DMS153 (cell line): ENCODE measurements around the gene ARL8B.
A peak's percentile ranks its signal among the peaks of the same experiment; 100 is the strongest.

Source experiments
- DNase-seq: peaks from one replicate; lab custom pipeline; 2025; lab: John Stamatoyannopoulos, UW

ARL8B gene

DNA sequence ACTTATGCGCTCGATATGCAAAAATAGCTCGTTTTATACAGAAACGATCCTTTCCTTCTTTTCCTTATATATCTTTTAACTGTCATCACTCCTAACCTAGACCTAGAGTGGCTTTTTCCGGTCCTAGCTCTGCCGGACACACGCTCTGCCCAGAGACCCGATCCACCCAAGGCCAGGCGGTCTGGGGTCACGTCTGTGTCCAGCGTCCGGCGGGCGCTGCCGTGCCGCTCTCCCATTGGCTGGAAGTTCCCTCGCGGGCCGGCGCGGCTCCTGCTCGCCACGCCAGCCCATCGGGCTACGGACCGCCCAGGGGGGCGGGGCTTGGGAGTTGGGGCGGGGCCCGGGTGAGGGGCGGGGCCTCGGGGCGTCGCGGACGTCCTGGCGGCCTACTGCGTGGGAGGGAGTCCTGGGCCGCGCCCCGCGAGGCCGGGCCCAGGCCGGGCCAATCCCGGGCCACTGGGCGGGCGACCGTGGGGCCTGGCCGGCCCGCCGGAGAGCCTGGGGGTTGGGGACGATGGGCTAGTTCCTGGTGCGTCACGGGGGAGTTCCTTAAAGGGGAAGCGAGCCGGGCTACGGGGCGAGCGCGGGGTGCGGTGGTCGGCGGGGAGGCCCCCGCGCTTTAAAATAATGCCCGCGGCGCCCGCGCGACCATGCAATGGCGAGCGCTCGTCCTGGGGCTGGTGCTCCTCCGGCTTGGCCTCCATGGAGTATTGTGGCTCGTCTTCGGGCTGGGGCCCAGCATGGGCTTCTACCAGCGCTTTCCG is 65.2 kb downstream of the ARL8B start, which contains the start of gene EDEM1:
TSS of gene EDEM1 (plus strand) at position 552 of the 764 bp plus-strand sequence. CDS start at position 651, 99 bp downstream.
- peak; percentile 64 for DNase-seq

DNA sequence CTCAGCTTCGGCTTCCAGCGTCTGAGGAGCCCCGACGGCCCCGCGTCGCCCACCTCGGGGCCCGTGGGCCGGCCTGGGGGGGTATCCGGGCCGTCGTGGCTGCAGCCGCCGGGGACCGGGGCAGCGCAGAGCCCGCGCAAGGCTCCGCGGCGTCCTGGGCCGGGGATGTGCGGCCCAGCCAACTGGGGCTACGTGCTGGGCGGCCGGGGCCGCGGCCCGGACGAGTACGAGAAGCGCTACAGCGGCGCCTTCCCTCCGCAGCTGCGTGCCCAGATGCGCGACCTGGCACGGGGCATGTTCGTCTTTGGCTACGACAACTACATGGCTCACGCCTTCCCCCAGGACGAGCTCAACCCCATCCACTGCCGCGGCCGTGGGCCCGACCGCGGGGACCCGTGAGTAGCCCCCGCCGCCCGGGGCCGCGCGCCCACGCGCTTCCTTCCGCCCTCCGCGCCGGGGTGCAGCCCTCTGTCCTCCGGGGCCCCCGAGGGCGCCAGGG is 65.9 kb downstream of the ARL8B start:
- no peak for DNase-seq

DNA sequence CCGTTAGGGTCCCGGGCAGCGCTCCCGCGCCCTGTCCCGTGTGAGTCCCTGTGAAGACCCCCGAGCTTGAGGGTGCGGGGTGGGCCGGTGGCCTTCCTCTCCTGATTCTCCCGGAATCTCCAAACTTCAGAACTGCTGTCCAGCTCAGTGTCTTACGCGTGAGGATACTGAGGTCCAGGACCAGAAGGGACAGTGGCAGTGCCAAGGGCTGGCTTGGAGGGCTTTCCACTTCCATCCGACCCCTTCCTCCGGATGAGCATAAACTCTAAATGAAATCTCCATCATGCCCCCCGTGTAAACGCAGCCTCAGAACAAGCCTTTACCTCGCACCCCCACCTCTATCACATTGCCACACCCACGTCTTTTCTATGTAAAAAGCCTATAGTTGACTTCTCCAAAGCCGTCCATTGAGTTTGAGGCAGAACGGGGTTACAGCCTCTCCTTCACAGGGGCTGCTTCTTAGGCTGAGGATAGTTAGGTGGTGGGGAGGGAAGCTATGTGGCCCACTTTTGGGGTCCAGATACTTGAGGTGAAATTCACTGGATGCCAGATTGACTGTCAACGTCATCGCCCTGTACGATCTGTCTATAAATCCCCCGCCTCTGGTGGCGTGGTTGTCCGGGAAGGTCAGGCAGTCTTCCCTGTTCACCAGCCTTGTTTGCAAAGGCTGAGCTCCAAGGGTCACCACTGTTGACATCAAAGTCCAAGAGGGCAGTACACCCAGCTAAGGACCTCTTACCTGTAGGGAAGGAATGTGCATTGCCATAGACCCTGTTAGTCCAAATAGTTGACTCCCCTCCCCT is 66.5 kb downstream of the ARL8B start:
- no peak for DNase-seq

DNA sequence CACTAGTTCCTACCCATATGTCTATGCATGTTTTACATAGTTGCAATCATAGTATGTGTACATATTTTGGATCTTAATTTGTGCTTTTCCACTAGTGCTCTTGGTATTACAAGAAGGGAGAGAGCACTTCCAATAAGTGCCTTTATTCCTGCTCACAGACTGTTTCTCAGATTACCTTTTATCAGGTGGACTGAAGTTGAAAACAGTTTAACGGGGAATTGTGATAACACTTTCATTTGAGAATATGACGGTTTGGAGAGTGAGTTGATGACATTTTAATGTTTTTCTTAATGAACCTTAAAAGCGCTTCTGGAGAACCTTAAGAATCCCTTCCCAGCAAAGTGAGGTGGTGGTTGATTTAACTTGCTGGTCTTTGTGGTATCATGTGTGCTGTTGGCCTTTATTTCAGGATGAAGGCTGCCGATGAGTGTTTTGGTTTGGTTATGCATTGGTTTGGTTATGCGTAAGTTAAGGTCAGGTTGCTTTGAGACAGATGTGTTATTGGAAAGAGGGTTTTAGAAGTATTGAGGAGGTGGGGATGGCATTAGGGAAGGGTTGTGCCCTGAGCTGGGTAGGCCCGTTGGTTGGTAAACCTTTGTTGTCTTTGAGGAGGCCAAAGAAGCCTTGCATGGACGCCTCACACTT is 68.2 kb downstream of the ARL8B start:
- no peak for DNase-seq

DNA sequence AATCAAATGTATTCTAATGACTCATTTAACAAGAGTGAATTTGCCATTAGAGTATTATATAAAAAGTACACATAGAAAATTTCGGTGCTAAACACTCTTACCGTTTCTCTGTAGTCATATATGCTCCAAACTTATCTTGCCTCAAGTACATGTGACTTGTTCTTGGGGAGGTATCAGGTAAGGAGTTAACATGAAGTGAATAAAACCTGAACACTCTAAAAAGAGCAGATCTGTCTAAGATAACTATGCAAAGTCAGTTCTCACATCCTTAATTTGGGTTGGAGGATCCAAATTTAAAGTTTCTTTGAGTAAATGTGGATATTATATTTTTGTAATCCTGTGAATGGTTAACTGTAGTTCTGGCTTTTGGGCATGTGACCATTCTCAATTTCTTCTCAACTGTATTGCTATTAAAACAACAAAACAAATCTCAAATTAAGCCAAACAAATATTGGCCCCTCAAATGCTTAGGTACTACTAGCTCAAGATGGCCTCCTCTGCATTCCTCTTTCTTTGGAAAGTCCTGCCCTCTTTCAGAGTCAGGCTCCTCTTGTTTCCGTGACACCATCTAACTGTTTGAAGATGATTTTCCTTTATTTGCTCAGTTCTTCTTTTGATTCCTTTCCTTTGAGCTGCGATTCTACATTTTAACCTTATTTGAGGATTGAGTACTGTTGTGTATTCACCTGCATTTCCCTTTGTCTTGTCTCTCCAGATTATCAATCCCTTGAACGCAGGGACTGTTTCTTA is 69.6 kb downstream of the ARL8B start:
- DNase-seq = no peak

DNA sequence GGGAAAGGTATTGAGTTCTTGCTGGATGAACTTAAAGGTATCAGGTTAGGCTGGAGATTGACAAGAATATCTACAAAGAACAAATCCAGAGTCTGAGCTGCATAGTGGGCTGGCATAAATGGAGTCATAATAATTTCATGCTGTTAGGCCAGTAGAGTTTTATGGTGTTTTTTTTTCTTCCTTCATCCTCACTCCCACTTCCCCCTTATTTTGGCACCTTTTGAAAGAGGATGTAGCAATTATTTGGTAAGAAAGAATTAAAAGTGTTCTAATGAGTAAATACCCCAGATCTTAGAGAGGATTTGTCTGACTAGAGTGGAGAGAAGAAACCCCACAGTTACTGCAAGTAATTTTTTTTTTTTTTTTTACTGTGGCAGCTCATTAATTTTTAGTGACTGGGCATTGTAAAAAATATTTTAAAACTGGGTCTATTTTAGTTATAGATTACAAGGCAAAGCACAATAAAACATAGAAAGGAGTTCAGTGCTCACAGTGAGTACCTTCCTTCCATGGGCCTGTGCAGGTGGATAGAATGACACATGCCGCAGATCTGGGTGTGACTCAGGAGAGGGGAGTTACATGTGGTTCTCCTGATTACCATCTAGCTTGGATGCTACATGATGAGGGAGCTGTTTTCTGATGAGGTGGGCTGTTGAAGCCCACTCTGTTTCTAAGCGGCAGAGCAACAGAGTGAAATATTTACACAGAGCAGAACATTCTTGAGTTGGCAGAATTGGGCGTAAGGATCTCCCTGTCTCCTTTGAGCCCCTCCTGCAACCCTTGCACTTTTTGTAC is 70.7 kb downstream of the ARL8B start:
- DNase-seq = no peak

DNA sequence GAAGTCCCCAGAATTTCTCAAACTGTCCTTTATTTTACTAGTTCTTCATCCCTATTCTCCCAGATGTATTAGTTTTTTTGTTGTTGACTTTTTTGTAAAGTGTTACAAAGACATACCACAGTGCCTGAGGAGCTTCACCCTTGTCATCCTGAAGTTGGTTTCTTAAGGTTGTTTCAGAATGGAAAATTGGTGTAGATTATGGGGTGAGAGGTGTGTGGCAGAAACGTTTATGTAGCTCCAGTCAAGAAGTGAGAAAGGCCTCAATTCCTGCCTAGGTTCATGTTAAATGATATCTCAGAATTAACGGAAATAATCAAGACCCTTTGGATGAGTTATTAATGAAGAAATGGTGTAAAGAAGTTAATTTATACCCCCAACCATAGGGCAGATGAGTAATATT is 72.2 kb downstream of the ARL8B start:
- DNase-seq = no peak

DNA sequence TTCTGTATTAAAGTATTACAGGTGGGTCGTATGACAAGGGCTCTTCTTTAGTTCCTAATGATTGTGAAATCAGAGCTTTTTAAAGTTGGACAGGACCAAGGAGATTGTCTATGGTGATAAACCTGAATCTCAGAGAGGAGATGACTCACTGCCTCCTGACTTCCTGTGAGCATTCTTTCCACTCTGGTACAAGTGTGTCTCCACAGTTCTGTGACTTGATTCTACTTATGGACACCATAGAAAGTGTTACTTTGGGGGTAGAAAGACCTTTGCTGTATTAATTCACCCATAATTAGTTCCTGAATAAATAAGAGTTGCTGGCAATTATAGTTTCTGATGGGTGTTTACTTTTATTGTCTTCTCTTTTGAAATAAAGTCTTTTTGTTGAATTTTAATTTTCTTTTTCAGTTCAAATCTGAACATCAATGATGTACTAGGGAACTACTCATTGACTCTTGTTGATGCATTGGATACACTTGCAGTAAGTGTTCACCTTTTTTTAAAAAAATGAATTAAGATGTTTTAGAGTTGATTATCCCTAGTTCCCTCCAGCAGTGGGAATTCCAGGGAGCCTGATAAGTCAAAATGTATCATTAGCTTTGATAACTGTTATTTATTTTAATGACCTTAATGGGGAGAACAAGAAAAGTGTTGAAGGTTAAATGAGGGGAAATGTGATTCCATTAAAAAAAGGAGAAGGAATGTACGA is 72.9 kb downstream of the ARL8B start:
- DNase-seq = no peak

DNA sequence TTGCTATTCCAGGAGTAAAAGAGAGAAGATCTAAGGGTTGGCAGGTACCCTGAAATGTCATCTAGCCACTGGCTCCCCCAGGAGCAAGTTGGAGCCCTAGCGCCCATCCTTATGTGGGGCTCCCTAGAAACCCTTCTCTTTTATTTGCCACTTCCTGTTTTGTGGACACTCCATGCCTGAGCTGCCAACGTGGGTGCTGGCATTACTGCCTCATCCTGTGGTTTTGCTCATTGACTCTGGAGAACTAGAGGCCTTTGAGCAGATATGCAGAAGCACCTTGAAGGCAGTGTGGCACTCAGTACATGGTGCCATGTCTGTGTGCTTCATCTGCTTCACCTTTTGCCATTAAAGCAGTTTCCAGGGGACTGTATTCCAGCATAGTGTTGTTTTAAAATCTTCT is 73.5 kb downstream of the ARL8B start:
- DNase-seq = no peak

DNA sequence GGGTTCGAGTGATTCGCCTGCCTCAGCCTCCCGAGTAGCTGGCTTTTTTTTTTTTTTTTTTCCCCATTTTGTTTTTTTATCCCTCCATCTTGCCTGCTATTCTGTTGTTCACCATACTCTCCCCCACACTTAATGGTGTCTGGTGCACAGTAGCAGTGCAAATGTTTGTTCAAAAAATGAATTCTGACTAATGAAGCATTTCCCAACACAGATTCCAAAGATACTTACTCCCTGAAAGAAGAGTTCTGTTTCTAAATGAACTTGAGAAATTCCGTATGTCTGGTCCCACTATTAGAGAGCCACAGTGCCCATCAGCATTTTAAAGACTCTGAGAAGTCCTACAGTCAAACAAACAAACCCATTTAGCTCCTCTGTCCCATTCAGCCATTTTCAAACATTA is 74.9 kb downstream of the ARL8B start:
- no peak for DNase-seq

DNA sequence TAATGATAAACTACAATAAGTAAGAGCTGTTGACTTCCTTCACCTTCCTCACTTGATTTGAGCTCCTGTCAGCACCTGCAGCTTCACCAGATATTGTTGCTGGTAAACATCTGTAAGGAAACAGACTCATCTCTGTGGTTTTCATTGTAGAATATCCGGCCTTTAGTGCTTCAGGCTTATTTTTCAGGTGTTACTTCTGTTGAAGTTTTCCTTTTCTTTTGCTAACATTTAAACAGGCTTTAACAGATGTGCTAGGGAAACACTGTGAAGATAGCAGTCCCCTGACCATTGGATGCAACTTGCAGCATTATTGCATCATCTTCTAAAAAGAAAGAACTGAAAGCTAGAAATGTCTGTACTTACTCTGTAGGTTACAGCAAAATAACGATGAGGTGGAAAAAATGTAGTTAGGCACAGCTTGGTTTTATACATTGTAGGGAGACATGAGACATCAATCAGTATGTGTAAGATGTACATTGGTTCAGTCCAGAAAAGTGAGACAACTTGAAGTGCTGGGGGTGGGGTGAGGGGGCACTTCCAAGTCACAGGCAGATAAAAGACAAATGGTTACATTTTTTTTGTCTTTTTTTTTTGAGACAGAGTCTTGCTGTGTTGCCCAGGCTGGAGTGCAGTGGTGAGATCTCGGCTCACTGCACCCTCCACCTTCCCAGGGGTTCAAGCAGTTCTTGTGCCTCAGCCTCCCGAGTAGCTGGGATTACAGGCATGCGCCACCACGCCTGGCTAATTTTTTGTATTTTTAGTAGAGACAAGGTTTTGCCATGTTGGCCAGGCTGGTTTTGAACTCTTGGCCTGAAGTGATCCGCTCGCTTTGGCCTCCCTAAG is 75.6 kb downstream of the ARL8B start:
- DNase-seq = no peak

DNA sequence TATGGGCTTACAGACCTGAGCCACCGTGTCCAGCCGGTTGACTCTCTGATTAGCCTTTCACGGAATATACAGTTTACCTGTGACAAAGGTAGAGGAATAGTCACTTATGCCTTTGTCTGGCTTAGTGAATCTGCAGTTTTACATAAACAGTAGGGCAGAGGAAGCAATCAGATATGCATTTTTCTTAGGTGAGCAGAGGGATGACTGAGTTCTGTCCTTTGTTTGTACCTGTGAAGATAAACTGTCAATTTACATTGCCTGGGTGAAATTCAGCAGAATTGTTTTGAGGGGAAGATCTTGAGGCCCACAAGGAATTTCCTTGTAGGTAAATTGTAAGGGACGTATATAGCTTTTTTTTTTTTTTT is 76.2 kb downstream of the ARL8B start:
- no peak for DNase-seq

DNA sequence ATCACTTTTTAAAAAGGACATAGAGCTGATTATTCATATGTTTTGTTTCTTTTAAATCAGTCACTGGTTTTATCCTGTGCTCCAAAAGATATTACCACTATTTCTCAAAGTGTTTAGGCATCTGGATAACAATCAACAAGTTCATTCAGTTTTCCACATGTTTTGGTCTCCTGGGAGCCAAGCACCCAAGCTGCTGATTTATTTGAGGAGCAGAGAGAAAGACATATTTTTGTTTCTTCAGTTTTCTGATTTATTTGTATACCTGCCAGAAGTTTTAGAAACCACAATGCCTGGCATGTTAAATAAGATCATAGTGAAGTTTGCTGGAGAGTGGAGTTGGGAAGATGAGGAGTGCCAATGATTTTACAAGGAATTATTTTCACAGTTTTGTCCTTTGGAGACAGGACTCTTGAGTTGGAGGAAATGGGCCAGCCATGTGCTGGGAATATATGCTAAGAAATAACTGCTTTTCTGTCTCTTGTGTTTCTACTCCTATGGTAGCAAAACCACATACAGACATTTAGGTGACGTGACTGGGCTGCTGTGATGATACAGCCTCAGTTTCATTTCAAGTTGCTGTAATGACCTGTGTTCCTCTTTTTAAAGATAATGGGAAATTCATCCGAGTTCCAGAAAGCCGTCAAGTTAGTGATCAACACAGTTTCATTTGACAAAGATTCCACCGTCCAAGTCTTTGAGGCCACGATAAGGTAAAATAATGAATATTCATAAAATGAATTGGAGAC is 77.1 kb downstream of the ARL8B start:
- DNase-seq = no peak

DNA sequence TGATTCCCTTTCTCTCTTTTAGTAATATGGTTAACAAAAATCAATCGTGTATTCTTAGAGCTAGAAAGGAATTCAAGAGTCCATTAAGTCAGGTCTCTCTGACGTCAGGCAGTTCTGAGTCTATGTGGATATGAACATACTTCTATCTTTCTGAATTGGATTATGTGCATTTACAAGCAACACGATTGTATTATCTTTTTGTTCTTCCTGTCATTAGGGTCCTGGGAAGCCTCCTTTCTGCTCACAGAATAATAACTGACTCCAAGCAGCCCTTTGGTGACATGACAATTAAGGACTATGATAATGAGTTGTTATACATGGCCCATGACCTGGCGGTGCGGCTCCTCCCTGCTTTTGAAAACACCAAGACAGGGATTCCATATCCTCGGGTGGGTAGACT is 79.4 kb downstream of the ARL8B start:
- DNase-seq = no peak

DNA sequence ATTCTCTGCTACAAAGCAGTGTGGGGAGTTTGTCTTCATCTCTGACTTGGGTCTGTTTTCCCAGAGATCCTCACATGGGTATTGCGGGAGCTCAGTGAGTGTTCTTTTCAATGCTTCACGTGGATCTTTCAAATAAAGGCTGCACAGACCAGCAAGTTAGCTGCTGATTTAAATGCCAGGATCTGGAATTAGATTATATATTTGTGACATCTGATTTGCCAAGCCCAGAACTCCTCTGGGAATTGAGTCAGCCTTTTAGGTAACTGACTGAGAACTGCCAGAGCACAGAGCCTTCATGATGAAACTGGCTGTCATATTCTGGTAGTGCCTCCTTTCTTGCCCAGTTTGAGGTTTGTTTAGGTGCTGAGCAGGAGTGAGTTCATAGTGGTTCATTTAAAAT is 80.1 kb downstream of the ARL8B start:
- no peak for DNase-seq

DNA sequence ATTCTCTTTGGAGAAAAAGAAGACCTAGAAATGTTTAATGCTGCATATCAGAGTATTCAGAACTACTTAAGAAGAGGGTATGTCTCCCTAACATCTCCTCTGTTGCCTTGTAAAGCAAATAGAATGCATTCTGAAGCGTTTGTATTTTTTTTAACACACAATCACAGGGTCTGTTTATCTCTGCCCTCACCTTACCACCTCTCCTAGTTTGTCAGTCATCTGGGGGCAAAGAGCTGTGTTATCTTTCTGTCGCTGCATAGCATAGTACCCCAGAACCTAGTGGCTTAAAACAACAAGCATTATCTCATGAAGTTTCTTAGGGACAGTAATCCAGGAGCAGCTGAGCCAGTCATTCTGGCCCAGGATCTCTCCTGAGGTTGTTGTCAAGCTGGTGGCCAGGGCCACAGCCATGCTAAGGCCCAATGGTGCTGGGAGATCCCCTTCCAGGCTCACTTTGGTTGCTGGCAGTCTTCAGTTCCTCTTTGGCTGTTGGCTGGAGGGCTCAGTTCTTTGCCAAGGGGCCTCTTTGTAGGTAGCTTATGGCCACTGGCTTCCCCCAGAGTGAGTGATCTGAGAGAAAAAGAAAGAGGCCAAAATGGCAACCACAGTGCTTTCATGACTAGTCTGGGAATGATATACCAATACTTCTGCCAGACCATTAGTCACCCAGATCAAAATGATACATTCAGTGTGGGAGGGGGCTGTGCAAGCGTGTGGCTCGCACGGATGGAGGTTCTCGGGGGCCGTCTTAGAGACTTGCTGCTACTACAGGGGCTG is 83.3 kb downstream of the ARL8B start:
- DNase-seq = no peak

DNA sequence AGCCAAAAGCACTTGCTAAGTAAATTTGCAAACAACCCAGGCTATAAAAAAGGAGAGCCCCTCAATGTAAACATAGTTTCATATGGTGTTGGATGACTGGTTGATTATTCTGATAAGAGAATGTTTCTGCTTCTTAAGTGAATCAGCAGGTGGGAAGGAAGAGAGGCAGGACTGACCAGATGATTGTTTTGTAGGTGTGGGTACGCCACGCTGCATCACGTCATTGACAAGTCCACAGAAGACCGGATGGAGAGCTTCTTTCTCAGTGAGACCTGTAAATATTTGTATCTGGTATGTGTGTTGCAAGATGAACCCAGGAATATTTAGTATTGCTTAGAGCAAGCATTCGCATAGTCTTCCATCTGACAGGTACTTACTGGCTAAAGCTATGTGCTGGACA is 88.8 kb downstream of the ARL8B start:
- no peak for DNase-seq
